ENCODE measurements around the gene SLC45A2. TPM values are rescaled to one million over a fixed set of nuclear protein-coding genes. Genes with fewer than 3 reads are reported as not detected.

Gene SLC45A2
- total and polyA plus RNA-seq, 2 of the 8 experiments (the other 6 are each of a cell fraction or from before 2014, with no cell fraction given) = 0.09 TPM; not detected in 1

DNA sequence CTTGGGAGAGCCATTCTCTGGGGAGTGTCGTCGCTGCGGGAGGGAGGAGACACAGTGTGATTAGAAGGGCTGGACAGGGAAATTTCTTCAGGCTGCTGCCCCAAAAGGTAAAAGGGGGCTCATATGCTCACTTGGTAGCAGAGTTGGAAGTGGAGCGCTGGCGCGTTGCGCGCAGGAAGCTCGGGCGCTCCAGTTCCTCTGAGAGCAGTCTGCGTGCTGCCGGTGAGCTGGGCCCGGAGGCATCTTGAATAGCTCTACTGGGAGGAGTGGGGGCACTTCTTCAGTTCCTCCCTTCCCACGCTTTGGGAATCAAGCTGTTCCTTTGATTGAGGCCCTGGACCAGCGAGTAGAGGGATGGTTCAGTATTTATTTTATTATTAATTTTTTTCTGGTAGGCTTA lies 45.6 kb downstream of the SLC45A2 start (continued):
- TF ChIP-seq, protein P1, sequence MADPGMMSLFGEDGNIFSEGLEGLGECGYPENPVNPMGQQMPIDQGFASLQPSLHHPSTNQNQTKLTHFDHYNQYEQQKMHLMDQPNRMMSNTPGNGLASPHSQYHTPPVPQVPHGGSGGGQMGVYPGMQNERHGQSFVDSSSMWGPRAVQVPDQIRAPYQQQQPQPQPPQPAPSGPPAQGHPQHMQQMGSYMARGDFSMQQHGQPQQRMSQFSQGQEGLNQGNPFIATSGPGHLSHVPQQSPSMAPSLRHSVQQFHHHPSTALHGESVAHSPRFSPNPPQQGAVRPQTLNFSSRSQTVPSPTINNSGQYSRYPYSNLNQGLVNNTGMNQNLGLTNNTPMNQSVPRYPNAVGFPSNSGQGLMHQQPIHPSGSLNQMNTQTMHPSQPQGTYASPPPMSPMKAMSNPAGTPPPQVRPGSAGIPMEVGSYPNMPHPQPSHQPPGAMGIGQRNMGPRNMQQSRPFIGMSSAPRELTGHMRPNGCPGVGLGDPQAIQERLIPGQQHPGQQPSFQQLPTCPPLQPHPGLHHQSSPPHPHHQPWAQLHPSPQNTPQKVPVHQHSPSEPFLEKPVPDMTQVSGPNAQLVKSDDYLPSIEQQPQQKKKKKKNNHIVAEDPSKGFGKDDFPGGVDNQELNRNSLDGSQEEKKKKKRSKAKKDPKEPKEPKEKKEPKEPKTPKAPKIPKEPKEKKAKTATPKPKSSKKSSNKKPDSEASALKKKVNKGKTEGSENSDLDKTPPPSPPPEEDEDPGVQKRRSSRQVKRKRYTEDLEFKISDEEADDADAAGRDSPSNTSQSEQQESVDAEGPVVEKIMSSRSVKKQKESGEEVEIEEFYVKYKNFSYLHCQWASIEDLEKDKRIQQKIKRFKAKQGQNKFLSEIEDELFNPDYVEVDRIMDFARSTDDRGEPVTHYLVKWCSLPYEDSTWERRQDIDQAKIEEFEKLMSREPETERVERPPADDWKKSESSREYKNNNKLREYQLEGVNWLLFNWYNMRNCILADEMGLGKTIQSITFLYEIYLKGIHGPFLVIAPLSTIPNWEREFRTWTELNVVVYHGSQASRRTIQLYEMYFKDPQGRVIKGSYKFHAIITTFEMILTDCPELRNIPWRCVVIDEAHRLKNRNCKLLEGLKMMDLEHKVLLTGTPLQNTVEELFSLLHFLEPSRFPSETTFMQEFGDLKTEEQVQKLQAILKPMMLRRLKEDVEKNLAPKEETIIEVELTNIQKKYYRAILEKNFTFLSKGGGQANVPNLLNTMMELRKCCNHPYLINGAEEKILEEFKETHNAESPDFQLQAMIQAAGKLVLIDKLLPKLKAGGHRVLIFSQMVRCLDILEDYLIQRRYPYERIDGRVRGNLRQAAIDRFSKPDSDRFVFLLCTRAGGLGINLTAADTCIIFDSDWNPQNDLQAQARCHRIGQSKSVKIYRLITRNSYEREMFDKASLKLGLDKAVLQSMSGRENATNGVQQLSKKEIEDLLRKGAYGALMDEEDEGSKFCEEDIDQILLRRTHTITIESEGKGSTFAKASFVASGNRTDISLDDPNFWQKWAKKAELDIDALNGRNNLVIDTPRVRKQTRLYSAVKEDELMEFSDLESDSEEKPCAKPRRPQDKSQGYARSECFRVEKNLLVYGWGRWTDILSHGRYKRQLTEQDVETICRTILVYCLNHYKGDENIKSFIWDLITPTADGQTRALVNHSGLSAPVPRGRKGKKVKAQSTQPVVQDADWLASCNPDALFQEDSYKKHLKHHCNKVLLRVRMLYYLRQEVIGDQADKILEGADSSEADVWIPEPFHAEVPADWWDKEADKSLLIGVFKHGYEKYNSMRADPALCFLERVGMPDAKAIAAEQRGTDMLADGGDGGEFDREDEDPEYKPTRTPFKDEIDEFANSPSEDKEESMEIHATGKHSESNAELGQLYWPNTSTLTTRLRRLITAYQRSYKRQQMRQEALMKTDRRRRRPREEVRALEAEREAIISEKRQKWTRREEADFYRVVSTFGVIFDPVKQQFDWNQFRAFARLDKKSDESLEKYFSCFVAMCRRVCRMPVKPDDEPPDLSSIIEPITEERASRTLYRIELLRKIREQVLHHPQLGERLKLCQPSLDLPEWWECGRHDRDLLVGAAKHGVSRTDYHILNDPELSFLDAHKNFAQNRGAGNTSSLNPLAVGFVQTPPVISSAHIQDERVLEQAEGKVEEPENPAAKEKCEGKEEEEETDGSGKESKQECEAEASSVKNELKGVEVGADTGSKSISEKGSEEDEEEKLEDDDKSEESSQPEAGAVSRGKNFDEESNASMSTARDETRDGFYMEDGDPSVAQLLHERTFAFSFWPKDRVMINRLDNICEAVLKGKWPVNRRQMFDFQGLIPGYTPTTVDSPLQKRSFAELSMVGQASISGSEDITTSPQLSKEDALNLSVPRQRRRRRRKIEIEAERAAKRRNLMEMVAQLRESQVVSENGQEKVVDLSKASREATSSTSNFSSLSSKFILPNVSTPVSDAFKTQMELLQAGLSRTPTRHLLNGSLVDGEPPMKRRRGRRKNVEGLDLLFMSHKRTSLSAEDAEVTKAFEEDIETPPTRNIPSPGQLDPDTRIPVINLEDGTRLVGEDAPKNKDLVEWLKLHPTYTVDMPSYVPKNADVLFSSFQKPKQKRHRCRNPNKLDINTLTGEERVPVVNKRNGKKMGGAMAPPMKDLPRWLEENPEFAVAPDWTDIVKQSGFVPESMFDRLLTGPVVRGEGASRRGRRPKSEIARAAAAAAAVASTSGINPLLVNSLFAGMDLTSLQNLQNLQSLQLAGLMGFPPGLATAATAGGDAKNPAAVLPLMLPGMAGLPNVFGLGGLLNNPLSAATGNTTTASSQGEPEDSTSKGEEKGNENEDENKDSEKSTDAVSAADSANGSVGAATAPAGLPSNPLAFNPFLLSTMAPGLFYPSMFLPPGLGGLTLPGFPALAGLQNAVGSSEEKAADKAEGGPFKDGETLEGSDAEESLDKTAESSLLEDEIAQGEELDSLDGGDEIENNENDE (IDR thresholded peaks at IDR 0.05; ENCODE audit: insufficient replicate concordance, low read length) = no peak
- no peak for TF ChIP-seq POLR2A (IDR thresholded peaks at IDR 0.05; ENCODE audit: control extremely low read depth in 1 of 2, low read depth in 2 of 2, low read length in 2 of 2)
